Measurements from ENCODE around the gene HEXIM1. TPM values are rescaled to one million over a fixed set of nuclear protein-coding genes. Genes with fewer than 3 reads are reported as not detected.

The HEXIM1 gene
- total and polyA plus RNA-seq, 2 experiments from 2014 or later: 9.2 to 10.9 TPM

GRCh38 chr17:45114117-45114932 is 34.0 kb upstream of the HEXIM1 start:
- H3K27ac ChIP-seq (ENCODE audit: low read depth): no peak overlapping the region
- no peaks in the 10 kb centered on the region for H3F3A ChIP-seq (replicated peaks; ENCODE audit: low read depth)
- no peaks in the 10 kb centered on the region for H3K27me3 ChIP-seq (ENCODE audit: insufficient read depth)
- H4K20me1 ChIP-seq (replicated peaks; ENCODE audit: insufficient read depth): no peaks in the 10 kb centered on the region
- peaks cover 22% of the 10 kb centered on the region for H3K27me3 Mint-ChIP-seq (ENCODE audit: insufficient read depth, low read depth, poor library complexity)
- ATAC-seq (peak; percentile 17), DNase-seq (ENCODE audit: low spot score) (no peak)
- H3K4me2 ChIP-seq: no peak overlapping the region
- peak overlapping the region; percentile 84; the same call in 1 of the 2 replicates for H3K27ac Mint-ChIP-seq
- no peaks in the 10 kb centered on the region for H3K79me2 ChIP-seq (replicated peaks; ENCODE audit: insufficient read depth)
- no peaks in the 10 kb centered on the region for H3K9me3 Mint-ChIP-seq
- H3K36me3 Mint-ChIP-seq (ENCODE audit: low read depth): no peaks in the 10 kb centered on the region
- H3K4me1 Mint-ChIP-seq: peaks cover 31% of the 10 kb centered on the region
- H3K4me1 ChIP-seq (ENCODE audit: insufficient read depth): peaks cover 4% of the 10 kb centered on the region; the same call in 1 of the 2 replicates
- no peaks in the 10 kb centered on the region for H3K9me2 ChIP-seq (ENCODE audit: insufficient read depth)
- H2AFZ ChIP-seq: no peak overlapping the region
- TF ChIP-seq, protein P1, sequence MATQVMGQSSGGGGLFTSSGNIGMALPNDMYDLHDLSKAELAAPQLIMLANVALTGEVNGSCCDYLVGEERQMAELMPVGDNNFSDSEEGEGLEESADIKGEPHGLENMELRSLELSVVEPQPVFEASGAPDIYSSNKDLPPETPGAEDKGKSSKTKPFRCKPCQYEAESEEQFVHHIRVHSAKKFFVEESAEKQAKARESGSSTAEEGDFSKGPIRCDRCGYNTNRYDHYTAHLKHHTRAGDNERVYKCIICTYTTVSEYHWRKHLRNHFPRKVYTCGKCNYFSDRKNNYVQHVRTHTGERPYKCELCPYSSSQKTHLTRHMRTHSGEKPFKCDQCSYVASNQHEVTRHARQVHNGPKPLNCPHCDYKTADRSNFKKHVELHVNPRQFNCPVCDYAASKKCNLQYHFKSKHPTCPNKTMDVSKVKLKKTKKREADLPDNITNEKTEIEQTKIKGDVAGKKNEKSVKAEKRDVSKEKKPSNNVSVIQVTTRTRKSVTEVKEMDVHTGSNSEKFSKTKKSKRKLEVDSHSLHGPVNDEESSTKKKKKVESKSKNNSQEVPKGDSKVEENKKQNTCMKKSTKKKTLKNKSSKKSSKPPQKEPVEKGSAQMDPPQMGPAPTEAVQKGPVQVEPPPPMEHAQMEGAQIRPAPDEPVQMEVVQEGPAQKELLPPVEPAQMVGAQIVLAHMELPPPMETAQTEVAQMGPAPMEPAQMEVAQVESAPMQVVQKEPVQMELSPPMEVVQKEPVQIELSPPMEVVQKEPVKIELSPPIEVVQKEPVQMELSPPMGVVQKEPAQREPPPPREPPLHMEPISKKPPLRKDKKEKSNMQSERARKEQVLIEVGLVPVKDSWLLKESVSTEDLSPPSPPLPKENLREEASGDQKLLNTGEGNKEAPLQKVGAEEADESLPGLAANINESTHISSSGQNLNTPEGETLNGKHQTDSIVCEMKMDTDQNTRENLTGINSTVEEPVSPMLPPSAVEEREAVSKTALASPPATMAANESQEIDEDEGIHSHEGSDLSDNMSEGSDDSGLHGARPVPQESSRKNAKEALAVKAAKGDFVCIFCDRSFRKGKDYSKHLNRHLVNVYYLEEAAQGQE (IDR thresholded peaks at IDR 0.05; ENCODE audit: unreplicated experiment): no peak
- TF ChIP-seq POLR2AphosphoS5 (IDR thresholded peaks at IDR 0.05; ENCODE audit: low read depth) (no peak), ZNF331 (CRISPR knock-in tag; IDR thresholded peaks at IDR 0.05; ENCODE audit: low read depth) (no peak), JUNB (IDR thresholded peaks at IDR 0.05; ENCODE audit: unreplicated experiment) (no peak), ZNF462 (CRISPR knock-in tag; IDR thresholded peaks at IDR 0.05) (no peak), EZH2phosphoT487 (IDR thresholded peaks at IDR 0.05; ENCODE audit: unreplicated experiment) (no peak), CREB1 (CRISPR knock-in tag; IDR thresholded peaks at IDR 0.05; ENCODE audit: low read depth) (no peak)
- TF ChIP-seq, protein P2, sequence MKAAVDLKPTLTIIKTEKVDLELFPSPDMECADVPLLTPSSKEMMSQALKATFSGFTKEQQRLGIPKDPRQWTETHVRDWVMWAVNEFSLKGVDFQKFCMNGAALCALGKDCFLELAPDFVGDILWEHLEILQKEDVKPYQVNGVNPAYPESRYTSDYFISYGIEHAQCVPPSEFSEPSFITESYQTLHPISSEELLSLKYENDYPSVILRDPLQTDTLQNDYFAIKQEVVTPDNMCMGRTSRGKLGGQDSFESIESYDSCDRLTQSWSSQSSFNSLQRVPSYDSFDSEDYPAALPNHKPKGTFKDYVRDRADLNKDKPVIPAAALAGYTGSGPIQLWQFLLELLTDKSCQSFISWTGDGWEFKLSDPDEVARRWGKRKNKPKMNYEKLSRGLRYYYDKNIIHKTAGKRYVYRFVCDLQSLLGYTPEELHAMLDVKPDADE (IDR thresholded peaks at IDR 0.05): no peak
- H3K4me3 Mint-ChIP-seq: no peak overlapping the region; the same call in 2 of the 3 replicates
- H3K4me3 ChIP-seq: no peak overlapping the region
- no peaks in the 10 kb centered on the region for H3K36me3 ChIP-seq (ENCODE audit: insufficient read depth)
